Measurements from ENCODE around the gene SETDB1.

DNA sequence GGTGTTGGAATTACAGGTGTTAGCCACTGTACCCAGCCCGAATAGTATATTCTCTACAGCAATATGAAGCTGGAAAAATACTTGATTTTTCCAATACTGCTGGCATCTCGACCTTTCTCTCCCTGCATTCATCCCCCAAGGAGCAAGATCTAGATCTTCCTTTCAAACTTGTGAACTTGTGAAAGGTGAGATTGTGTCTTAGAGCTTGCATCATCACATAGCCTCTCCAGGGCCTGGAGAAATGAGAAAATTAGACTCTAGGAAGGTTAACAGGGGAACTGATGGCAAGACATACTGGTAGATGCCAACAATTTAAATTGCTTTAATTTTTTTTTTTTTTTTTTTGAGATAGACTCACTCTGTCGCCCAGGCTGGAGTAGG is 84.2 kb downstream of the SETDB1 start:
- TF ChIP-seq, protein P1, sequence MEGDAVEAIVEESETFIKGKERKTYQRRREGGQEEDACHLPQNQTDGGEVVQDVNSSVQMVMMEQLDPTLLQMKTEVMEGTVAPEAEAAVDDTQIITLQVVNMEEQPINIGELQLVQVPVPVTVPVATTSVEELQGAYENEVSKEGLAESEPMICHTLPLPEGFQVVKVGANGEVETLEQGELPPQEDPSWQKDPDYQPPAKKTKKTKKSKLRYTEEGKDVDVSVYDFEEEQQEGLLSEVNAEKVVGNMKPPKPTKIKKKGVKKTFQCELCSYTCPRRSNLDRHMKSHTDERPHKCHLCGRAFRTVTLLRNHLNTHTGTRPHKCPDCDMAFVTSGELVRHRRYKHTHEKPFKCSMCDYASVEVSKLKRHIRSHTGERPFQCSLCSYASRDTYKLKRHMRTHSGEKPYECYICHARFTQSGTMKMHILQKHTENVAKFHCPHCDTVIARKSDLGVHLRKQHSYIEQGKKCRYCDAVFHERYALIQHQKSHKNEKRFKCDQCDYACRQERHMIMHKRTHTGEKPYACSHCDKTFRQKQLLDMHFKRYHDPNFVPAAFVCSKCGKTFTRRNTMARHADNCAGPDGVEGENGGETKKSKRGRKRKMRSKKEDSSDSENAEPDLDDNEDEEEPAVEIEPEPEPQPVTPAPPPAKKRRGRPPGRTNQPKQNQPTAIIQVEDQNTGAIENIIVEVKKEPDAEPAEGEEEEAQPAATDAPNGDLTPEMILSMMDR (IDR thresholded peaks at IDR 0.05; ENCODE audit: insufficient read depth, low read depth, low read length): no peak
- no peak for TF ChIP-seq EZH2 (IDR thresholded peaks at IDR 0.05; ENCODE audit: insufficient read depth, low read length)

Measured in astrocyte (in vitro differentiated cells and primary cell).